ENCODE data around the gene GBX1.
A peak's percentile ranks its signal among the peaks of the same experiment; 100 is the strongest.

Gene GBX1

GRCh38 chr7:151124899-151125399, 42.5 kb downstream of the GBX1 start:
- H3K79me2 ChIP-seq (ENCODE audit: insufficient read depth, low read length) = no peaks in the 10 kb centered on the region
- no peaks in the 10 kb centered on the region for H3K36me3 ChIP-seq (ENCODE audit: low read length)
- no peak overlapping the region for H3K27ac ChIP-seq (ENCODE audit: low read depth, low read length)
- H3K27me3 ChIP-seq (ENCODE audit: low read length) = no peaks in the 10 kb centered on the region
- no peak overlapping the region for H3K4me2 ChIP-seq (ENCODE audit: low read depth, low read length, poor library complexity, severe bottlenecking)
- no peak overlapping the region for H2AFZ ChIP-seq (ENCODE audit: low read depth, low read length, severe bottlenecking)
- no peak overlapping the region for H3K9ac ChIP-seq (ENCODE audit: low read length)
- H3F3A ChIP-seq (ENCODE audit: insufficient read depth) = no peaks in the 10 kb centered on the region
- H3K4me3 ChIP-seq (ENCODE audit: insufficient read depth, low read length, poor library complexity, severe bottlenecking) = no peak overlapping the region
- no peaks in the 10 kb centered on the region for H3K9me3 ChIP-seq (ENCODE audit: insufficient read depth, low read length)
- TF ChIP-seq CTCF (IDR thresholded peaks at IDR 0.05; ENCODE audit: insufficient read depth, low read length, poor library complexity, severe bottlenecking) (no peak), EZH2phosphoT487 (conservative IDR thresholded peaks at IDR 0.05; ENCODE audit: low read length) (no peak)
- H4K20me1 ChIP-seq (ENCODE audit: low read depth, low read length) = no peaks in the 10 kb centered on the region
- H3K9me2 ChIP-seq (replicated peaks; ENCODE audit: insufficient read depth, low read length) = no peaks in the 10 kb centered on the region

GRCh38 chr7:151124481-151124880, 43.0 kb downstream of the GBX1 start:
- no peak for TF ChIP-seq CTCF (IDR thresholded peaks at IDR 0.05; ENCODE audit: insufficient read depth, low read length, poor library complexity, severe bottlenecking)
- no peak for TF ChIP-seq EZH2phosphoT487 (conservative IDR thresholded peaks at IDR 0.05; ENCODE audit: low read length)
- no peaks in the 10 kb centered on the region for H3K36me3 ChIP-seq (ENCODE audit: low read length)
- no peaks in the 10 kb centered on the region for H3K79me2 ChIP-seq (ENCODE audit: insufficient read depth, low read length)
- no peaks in the 10 kb centered on the region for H3K9me3 ChIP-seq (ENCODE audit: insufficient read depth, low read length)
- H3K27ac ChIP-seq (ENCODE audit: low read depth, low read length) = no peak overlapping the region
- no peaks in the 10 kb centered on the region for H3K9me2 ChIP-seq (replicated peaks; ENCODE audit: insufficient read depth, low read length)
- no peaks in the 10 kb centered on the region for H3K27me3 ChIP-seq (ENCODE audit: low read length)
- no peak overlapping the region for H3K4me2 ChIP-seq (ENCODE audit: low read depth, low read length, poor library complexity, severe bottlenecking)
- no peak overlapping the region for H2AFZ ChIP-seq (ENCODE audit: low read depth, low read length, severe bottlenecking)
- no peaks in the 10 kb centered on the region for H4K20me1 ChIP-seq (ENCODE audit: low read depth, low read length)
- H3K9ac ChIP-seq (ENCODE audit: low read length) = no peak overlapping the region
- H3F3A ChIP-seq (ENCODE audit: insufficient read depth) = no peaks in the 10 kb centered on the region
- H3K4me3 ChIP-seq (ENCODE audit: insufficient read depth, low read length, poor library complexity, severe bottlenecking) = no peak overlapping the region

- peak; percentile 93 for TF ChIP-seq CTCF (IDR thresholded peaks at IDR 0.05; ENCODE audit: insufficient read depth, low read length, poor library complexity, severe bottlenecking)
- no peak for TF ChIP-seq EZH2phosphoT487 (conservative IDR thresholded peaks at IDR 0.05; ENCODE audit: low read length)
- Histone ChIP-seq H2AFZ (ENCODE audit: low read depth, low read length, severe bottlenecking) (no peak overlapping the region), H3K4me2 (ENCODE audit: low read depth, low read length, poor library complexity, severe bottlenecking) (no peak overlapping the region), H3K9me2 (replicated peaks; ENCODE audit: insufficient read depth, low read length) (no peaks in the 10 kb centered on the region), H3K36me3 (ENCODE audit: low read length) (no peaks in the 10 kb centered on the region), H3K27me3 (ENCODE audit: low read length) (no peaks in the 10 kb centered on the region), H3F3A (ENCODE audit: insufficient read depth) (no peaks in the 10 kb centered on the region), H3K9ac (ENCODE audit: low read length) (no peak overlapping the region), H3K27ac (ENCODE audit: low read depth, low read length) (no peak overlapping the region), H3K9me3 (ENCODE audit: insufficient read depth, low read length) (no peaks in the 10 kb centered on the region), H3K4me3 (ENCODE audit: insufficient read depth, low read length, poor library complexity, severe bottlenecking) (no peak overlapping the region), H3K79me2 (ENCODE audit: insufficient read depth, low read length) (no peaks in the 10 kb centered on the region), H4K20me1 (ENCODE audit: low read depth, low read length) (no peaks in the 10 kb centered on the region)
These were observed 43.6 kb downstream of the GBX1 start for GRCh38 chr7:151123822-151124464.

Measured in SU-DHL-6 (cell line).